WTC11 (cell line): ENCODE results near the gene SMYD3. TPM values are rescaled to one million over a fixed set of nuclear protein-coding genes. Genes with fewer than 3 reads are reported as not detected.

Experiments
- ATAC-seq: fragments of 200-7000 bp; cut with Tn5 transposase; 2 replicates; pipeline ENCODE4 v1.10.0; 2021; ENCODE audit warnings: mild to moderate bottlenecking, moderate library complexity
- CTCF ChIA-PET: fragments of 300-600 bp; sonication (Branson Sonifier 250); formaldehyde crosslinking; loops from one replicate; lab custom pipeline; 2021; ENCODE audit warnings: antibody characterized with exemption; lab: Charles Lee
- POLR2A ChIA-PET: fragments of 350-600 bp; sonication (Branson Sonifier 250); formaldehyde crosslinking; loops from one replicate; lab custom pipeline; 2021; ENCODE audit warnings: antibody characterized with exemption; lab: Charles Lee
- DNase-seq: peaks from one replicate; pipeline ENCODE4 v3.0.0; 2021; ENCODE audit warnings: low spot score
- H3K27ac Mint-ChIP-seq: 2 replicates; pipeline ENCODE4 v1.8.0; 2021; ENCODE audit warnings: mixed read lengths
- H3K27me3 Mint-ChIP-seq: 2 replicates; pipeline ENCODE4 v1.8.0; 2021; ENCODE audit warnings: low read depth, mild to moderate bottlenecking, moderate library complexity, mixed read lengths
- H3K36me3 Mint-ChIP-seq: 2 replicates; pipeline ENCODE4 v1.8.0; 2021; ENCODE audit warnings: mixed read lengths
- H3K4me1 Mint-ChIP-seq: 2 replicates; pipeline ENCODE4 v1.8.0; 2022; ENCODE audit warnings: mixed read lengths
- H3K4me3 Mint-ChIP-seq: 2 replicates; pipeline ENCODE4 v1.8.0; 2021; ENCODE audit warnings: mild to moderate bottlenecking, moderate library complexity, mixed read lengths
- H3K9me3 Mint-ChIP-seq: 2 replicates; pipeline ENCODE4 v1.8.0; 2021; ENCODE audit warnings: mixed read lengths
- ARID4B ChIP-seq: sonication (generic); formaldehyde crosslinking; IDR thresholded peaks from 2 replicates; pipeline ENCODE4 v1.8.0; 2023; ENCODE audit warnings: missing genetic modification reagents, mild to moderate bottlenecking, borderline replicate concordance
- CREB1 ChIP-seq: sonication (generic); formaldehyde crosslinking; IDR thresholded peaks from 2 replicates; pipeline ENCODE4 v1.8.0; 2023; ENCODE audit warnings: mild to moderate bottlenecking, missing genetic modification reagents
- EMX1 ChIP-seq: fragments of 250-450 bp; sonication (Bioruptor Pico); IDR thresholded peaks from 2 replicates; pipeline ENCODE4 v1.8.0; 2021; ENCODE audit warnings: mild to moderate bottlenecking
- FOXK1 ChIP-seq: sonication (generic); formaldehyde crosslinking; IDR thresholded peaks from 2 replicates; pipeline ENCODE4 v1.8.0; 2022; ENCODE audit warnings: mild to moderate bottlenecking, moderate library complexity, missing genetic modification reagents
- GABPB1 ChIP-seq: sonication (generic); formaldehyde crosslinking; IDR thresholded peaks from 2 replicates; pipeline ENCODE4 v1.8.1; 2023; ENCODE audit warnings: mild to moderate bottlenecking, missing genetic modification reagents
- GTF2I ChIP-seq: fragments of 250-450 bp; sonication (Bioruptor Pico); conservative IDR thresholded peaks from 2 replicates; pipeline ENCODE4 v1.4.0; 2021; ENCODE audit warnings: mild to moderate bottlenecking
- MLX ChIP-seq: sonication (generic); formaldehyde crosslinking; IDR thresholded peaks from 2 replicates; pipeline ENCODE4 v1.8.1; 2023; ENCODE audit warnings: mild to moderate bottlenecking, missing genetic modification reagents, moderate library complexity
- NFE2L1 ChIP-seq: sonication (generic); formaldehyde crosslinking; IDR thresholded peaks from 2 replicates; pipeline ENCODE4 v1.8.1; 2023; ENCODE audit warnings: missing genetic modification reagents
- NFYB ChIP-seq: sonication (generic); formaldehyde crosslinking; conservative IDR thresholded peaks from 2 replicates; pipeline ENCODE4 v1.8.0; 2022; ENCODE audit warnings: low read depth, missing genetic modification reagents
- SMAD4 ChIP-seq: sonication (generic); formaldehyde crosslinking; IDR thresholded peaks from 2 replicates; pipeline ENCODE4 v1.8.0; 2022; ENCODE audit warnings: mild to moderate bottlenecking, missing genetic modification reagents
- TEAD1 ChIP-seq: sonication (generic); formaldehyde crosslinking; IDR thresholded peaks from 2 replicates; pipeline ENCODE4 v1.8.0; 2022; ENCODE audit warnings: mild to moderate bottlenecking, missing genetic modification reagents
- TEAD4 ChIP-seq: sonication (generic); formaldehyde crosslinking; IDR thresholded peaks from 2 replicates; pipeline ENCODE4 v1.8.0; 2022; ENCODE audit warnings: mild to moderate bottlenecking, missing genetic modification reagents
- ZNF232 ChIP-seq: sonication (generic); formaldehyde crosslinking; IDR thresholded peaks from 2 replicates; pipeline ENCODE4 v1.8.0; 2022; ENCODE audit warnings: mild to moderate bottlenecking, missing genetic modification reagents
- ZNF396 ChIP-seq: fragments of 250-450 bp; sonication (Bioruptor Pico); IDR thresholded peaks from 2 replicates; pipeline ENCODE4 v1.8.0; 2021; ENCODE audit warnings: mild to moderate bottlenecking, moderate library complexity, borderline replicate concordance
- ZNF416 ChIP-seq: fragments of 250-450 bp; sonication (Bioruptor Pico); IDR thresholded peaks from 2 replicates; pipeline ENCODE4 v1.9.0; 2021; ENCODE audit warnings: mild to moderate bottlenecking, inconsistent platforms
- ZNF423 ChIP-seq: fragments of 250-450 bp; sonication (Bioruptor Pico); IDR thresholded peaks from 2 replicates; pipeline ENCODE4 v2.1.2; 2022; ENCODE audit warnings: mild to moderate bottlenecking, moderate library complexity
- total RNA-seq: library from RNA; stranded (reverse); gene quantifications from 3 replicates; pipeline ENCODE4 v1.2.3, GENCODE V29; 2021
- TF ChIP-seq, protein P1 (sequence below): sonication (generic); formaldehyde crosslinking; IDR thresholded peaks from 2 replicates; pipeline ENCODE4 v1.8.1; 2023; ENCODE audit warnings: mild to moderate bottlenecking, missing genetic modification reagents
- TF ChIP-seq, protein P2 (sequence below): fragments of 250-450 bp; sonication (Bioruptor Pico); IDR thresholded peaks from 2 replicates; pipeline ENCODE4 v1.9.0; 2021; ENCODE audit warnings: moderate library complexity, mild to moderate bottlenecking, inconsistent platforms, borderline replicate concordance
- TF ChIP-seq, protein P3 (sequence below): sonication (generic); formaldehyde crosslinking; IDR thresholded peaks from 2 replicates; pipeline ENCODE4 v1.8.0; 2022; ENCODE audit warnings: mild to moderate bottlenecking, missing genetic modification reagents
- TF ChIP-seq, protein P4 (sequence below): sonication (generic); formaldehyde crosslinking; IDR thresholded peaks from 2 replicates; pipeline ENCODE4 v1.8.1; 2023; ENCODE audit warnings: mild to moderate bottlenecking, moderate library complexity, missing genetic modification reagents
- TF ChIP-seq, protein P5 (sequence below): sonication (generic); formaldehyde crosslinking; conservative IDR thresholded peaks from 2 replicates; pipeline ENCODE4 v1.8.1; 2022; ENCODE audit warnings: mild to moderate bottlenecking, missing genetic modification reagents
- TF ChIP-seq, protein P6 (sequence below): sonication (generic); formaldehyde crosslinking; IDR thresholded peaks from 2 replicates; pipeline ENCODE4 v1.8.0; 2023; ENCODE audit warnings: missing genetic modification reagents

Gene SMYD3
- total RNA-seq, 1 experiment from 2014 or later, result 21.4 TPM

GRCh38 chr1:245961137-245961540 is 545.9 kb downstream of the SMYD3 start:
- ATAC-seq (no peak), DNase-seq (no peak)
- Mint-ChIP-seq H3K27me3 (no peaks in the 10 kb centered on the region), H3K36me3 (no peaks in the 10 kb centered on the region), H3K4me1 (peaks cover 7% of the 10 kb centered on the region; the same call in 1 of the 2 replicates), H3K4me3 (no peak overlapping the region), H3K9me3 (no peaks in the 10 kb centered on the region), H3K27ac (no peak overlapping the region)
- TF ChIP-seq FOXK1 (CRISPR knock-in tag) (no peak), NFE2L1 (CRISPR knock-in tag) (no peak)
- POLR2A ChIA-PET, result no interaction called here
- CTCF ChIA-PET, result no interaction called here

DNA sequence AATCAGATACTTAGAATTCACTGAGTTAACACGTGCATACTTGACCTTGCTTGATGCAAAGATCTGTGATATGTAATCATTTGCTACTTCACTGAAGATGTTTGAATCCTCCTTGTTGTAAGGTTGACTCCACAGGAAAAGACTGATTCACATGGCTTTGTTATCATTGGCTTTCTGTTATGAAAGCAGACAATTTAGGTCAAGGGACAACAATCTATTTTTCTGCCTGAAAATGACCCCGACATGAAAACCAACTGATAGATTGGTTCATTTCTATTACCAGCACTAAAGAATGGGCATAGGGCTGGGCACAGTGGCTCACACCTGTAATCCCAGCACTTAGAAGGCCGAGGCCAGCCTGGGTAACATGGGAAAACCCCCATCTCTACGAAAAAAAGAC is 546.9 kb downstream of the SMYD3 start:
- Mint-ChIP-seq H3K27ac (no peak overlapping the region), H3K27me3 (no peaks in the 10 kb centered on the region), H3K4me1 (peaks cover 7% of the 10 kb centered on the region; the same call in 1 of the 2 replicates), H3K4me3 (no peak overlapping the region), H3K36me3 (no peaks in the 10 kb centered on the region), H3K9me3 (no peaks in the 10 kb centered on the region)
- ChIA-PET CTCF (no interaction called here), POLR2A (no interaction called here)
- TF ChIP-seq MLX (CRISPR knock-in tag) (no peak), ZNF416 (CRISPR knock-in tag) (no peak), CREB1 (CRISPR knock-in tag) (no peak), EMX1 (no peak), ZNF232 (CRISPR knock-in tag) (no peak)
- TF ChIP-seq, protein P1, sequence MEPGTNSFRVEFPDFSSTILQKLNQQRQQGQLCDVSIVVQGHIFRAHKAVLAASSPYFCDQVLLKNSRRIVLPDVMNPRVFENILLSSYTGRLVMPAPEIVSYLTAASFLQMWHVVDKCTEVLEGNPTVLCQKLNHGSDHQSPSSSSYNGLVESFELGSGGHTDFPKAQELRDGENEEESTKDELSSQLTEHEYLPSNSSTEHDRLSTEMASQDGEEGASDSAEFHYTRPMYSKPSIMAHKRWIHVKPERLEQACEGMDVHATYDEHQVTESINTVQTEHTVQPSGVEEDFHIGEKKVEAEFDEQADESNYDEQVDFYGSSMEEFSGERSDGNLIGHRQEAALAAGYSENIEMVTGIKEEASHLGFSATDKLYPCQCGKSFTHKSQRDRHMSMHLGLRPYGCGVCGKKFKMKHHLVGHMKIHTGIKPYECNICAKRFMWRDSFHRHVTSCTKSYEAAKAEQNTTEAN, result no peak
- ATAC-seq, result no peak
- DNase-seq, result no peak

GRCh38 chr1:245958016-245958415 is 549.1 kb downstream of the SMYD3 start:
- H3K4me1 Mint-ChIP-seq, result 0 out of 2 replicates have a peak, but pooled peaks cover 3% of the 10 kb centered on the region
- no peak overlapping the region for H3K4me3 Mint-ChIP-seq
- no peaks in the 10 kb centered on the region for H3K9me3 Mint-ChIP-seq
- no peak overlapping the region for H3K27ac Mint-ChIP-seq
- no peaks in the 10 kb centered on the region for H3K27me3 Mint-ChIP-seq
- POLR2A ChIA-PET, result interaction anchor here (1.2 kb wide), 1 partner anchor 24 kb away, joined by 4 read pairs; no protein-coding TSS in a partner anchor
- DNase-seq, result no peak
- CTCF ChIA-PET, result no interaction called here
- no peak for ATAC-seq
- H3K36me3 Mint-ChIP-seq, result no peaks in the 10 kb centered on the region
- TF ChIP-seq ARID4B (CRISPR knock-in tag), result no peak
- TF ChIP-seq, protein P2, sequence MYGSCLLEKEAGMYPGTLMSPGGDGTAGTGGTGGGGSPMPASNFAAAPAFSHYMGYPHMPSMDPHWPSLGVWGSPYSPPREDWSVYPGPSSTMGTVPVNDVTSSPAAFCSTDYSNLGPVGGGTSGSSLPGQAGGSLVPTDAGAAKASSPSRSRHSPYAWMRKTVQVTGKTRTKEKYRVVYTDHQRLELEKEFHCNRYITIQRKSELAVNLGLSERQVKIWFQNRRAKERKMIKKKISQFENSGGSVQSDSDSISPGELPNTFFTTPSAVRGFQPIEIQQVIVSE (CRISPR knock-in tag), result no peak
- TF ChIP-seq, protein P3, sequence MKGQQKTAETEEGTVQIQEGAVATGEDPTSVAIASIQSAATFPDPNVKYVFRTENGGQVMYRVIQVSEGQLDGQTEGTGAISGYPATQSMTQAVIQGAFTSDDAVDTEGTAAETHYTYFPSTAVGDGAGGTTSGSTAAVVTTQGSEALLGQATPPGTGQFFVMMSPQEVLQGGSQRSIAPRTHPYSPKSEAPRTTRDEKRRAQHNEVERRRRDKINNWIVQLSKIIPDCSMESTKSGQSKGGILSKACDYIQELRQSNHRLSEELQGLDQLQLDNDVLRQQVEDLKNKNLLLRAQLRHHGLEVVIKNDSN (CRISPR knock-in tag), result no peak
- TF ChIP-seq TEAD1 (CRISPR knock-in tag), result no peak
- TF ChIP-seq NFYB (CRISPR knock-in tag), result no peak
- no peak for TF ChIP-seq ZNF423 (CRISPR knock-in tag)
- TF ChIP-seq, protein P4, sequence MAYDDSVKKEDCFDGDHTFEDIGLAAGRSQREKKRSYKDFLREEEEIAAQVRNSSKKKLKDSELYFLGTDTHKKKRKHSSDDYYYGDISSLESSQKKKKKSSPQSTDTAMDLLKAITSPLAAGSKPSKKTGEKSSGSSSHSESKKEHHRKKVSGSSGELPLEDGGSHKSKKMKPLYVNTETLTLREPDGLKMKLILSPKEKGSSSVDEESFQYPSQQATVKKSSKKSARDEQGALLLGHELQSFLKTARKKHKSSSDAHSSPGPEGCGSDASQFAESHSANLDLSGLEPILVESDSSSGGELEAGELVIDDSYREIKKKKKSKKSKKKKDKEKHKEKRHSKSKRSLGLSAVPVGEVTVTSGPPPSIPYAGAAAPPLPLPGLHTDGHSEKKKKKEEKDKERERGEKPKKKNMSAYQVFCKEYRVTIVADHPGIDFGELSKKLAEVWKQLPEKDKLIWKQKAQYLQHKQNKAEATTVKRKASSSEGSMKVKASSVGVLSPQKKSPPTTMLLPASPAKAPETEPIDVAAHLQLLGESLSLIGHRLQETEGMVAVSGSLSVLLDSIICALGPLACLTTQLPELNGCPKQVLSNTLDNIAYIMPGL (CRISPR knock-in tag), result no peak
- no peak for TF ChIP-seq MLX (CRISPR knock-in tag)
- TF ChIP-seq, protein P5, sequence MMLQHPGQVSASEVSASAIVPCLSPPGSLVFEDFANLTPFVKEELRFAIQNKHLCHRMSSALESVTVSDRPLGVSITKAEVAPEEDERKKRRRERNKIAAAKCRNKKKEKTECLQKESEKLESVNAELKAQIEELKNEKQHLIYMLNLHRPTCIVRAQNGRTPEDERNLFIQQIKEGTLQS (CRISPR knock-in tag), result no peak
- TF ChIP-seq GTF2I (CRISPR knock-in tag), result no peak
- TF ChIP-seq, protein P6, sequence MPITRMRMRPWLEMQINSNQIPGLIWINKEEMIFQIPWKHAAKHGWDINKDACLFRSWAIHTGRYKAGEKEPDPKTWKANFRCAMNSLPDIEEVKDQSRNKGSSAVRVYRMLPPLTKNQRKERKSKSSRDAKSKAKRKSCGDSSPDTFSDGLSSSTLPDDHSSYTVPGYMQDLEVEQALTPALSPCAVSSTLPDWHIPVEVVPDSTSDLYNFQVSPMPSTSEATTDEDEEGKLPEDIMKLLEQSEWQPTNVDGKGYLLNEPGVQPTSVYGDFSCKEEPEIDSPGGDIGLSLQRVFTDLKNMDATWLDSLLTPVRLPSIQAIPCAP, result no peak
- TF ChIP-seq ZNF396 (CRISPR knock-in tag), result no peak
- no peak for TF ChIP-seq SMAD4
- no peak for TF ChIP-seq GABPB1 (CRISPR knock-in tag)
- no peak for TF ChIP-seq TEAD4 (CRISPR knock-in tag)
